GM10847 (cell line): ENCODE data around the gene WWTR1.

Source experiments
- POLR2A ChIP-seq: IDR thresholded peaks from 2 replicates; pipeline ENCODE4 v1.6.1; 2011; ENCODE audit not compliant: insufficient read length; ENCODE audit errors: extremely low read depth

The WWTR1 gene

GRCh38 chr3:149528340-149528650, 129.5 kb downstream of the WWTR1 start:
- no peak for TF ChIP-seq POLR2A

DNA sequence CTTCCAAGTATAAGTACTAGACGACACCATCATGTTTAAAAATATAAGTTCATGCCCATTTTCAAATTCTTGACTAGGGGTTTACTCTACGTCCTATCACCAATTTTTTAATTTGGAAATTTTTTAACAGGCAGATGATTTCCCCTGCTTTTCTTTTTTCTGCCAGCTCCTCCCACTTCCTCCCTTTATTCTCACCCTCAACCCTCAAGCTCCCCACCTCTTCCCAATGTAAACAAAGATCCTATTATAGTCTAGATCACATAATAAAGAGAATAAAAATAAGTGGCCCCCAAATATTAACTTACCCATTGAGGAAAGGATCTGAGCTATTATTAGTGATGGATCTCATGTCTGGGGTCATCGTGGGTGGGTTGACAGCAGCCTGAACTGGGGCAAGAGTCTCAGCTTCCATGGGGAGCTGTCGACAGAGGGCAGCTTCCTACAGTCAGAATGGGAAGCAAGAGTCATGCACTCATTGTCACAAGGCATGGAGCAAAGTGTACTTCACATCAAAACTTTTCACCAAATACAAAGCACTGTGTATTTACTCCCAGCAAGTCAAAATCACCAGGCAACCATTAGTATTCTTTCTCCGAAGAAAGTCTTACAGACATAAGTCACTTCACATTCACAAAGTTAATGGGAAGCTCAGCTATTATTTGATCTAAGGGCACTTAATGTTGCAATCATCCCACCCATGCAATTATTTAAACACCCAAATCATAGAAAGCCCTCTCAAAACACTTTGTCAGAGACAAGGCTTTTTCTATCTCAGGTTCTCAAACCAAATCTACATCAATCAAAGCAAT, 130.1 kb downstream of the WWTR1 start:
- no peak for TF ChIP-seq POLR2A

DNA sequence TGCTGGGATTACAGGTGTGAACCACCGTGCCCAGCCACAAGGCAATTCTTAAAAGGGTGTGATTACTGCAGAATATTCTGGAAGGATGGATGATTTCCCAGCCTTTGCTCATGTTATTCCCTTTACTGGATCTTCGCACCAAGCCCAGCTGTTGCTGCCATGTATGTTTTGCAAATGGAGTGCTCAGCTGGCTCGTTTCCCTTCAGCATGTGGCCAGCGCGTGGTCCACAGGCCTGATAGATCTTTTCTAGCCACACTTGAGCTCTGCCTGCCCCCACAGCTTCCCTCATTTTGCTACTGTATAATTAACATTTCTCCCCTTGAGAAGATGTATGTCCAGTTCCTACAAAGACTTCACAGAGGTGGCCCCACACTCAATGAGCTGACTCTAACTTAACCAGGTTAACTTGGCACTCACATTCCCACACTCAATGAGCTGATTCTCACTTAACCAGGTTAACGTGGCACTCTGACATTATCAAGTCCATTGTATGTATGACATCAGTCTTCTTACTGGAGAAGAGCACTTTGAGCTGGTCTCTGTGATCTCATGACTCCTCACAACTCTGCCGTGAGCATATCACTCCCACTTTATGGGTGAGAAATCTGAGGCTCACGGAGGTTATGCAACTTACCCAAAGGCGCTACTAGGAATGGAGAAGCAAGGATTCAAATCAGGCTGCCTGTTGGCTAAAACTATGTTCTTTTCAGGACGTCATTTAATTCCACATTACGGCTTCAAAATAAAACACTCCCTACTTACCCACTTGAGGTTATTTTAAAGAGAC, 134.1 kb downstream of the WWTR1 start:
- no peak for TF ChIP-seq POLR2A

GRCh38 chr3:149519912-149520311, 137.9 kb downstream of the WWTR1 start:
- no peak for TF ChIP-seq POLR2A

DNA sequence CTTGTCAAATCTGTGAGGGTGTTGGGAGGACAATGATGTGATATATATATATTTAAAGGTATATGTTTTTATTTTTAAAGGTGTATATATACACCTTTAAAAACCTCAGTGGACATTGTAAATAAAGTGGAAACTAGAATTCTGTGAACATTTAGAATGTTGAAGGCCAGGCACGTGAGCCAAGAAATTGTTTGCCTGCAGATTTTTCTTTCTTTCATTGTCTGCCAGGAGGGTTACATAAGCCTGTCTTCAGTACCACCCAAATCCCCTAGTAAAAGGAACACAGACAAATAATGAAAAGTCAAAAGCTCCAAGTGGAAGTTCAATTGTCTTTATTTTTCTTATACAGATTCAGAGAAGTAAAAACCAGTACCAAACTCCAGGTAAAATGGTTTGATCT, 140.9 kb downstream of the WWTR1 start:
- no peak for TF ChIP-seq POLR2A

- TF ChIP-seq POLR2A = no peak
Observed at GRCh38 chr3:149515249-149515648, 142.6 kb downstream of the WWTR1 start.

- no peak for TF ChIP-seq POLR2A
Observed at GRCh38 chr3:149514471-149514870, 143.4 kb downstream of the WWTR1 start.

- no peak for TF ChIP-seq POLR2A
Observed at GRCh38 chr3:149512073-149512782, 145.6 kb downstream of the WWTR1 start.

GRCh38 chr3:149511040-149511626, 146.7 kb downstream of the WWTR1 start:
- TF ChIP-seq POLR2A = no peak

DNA sequence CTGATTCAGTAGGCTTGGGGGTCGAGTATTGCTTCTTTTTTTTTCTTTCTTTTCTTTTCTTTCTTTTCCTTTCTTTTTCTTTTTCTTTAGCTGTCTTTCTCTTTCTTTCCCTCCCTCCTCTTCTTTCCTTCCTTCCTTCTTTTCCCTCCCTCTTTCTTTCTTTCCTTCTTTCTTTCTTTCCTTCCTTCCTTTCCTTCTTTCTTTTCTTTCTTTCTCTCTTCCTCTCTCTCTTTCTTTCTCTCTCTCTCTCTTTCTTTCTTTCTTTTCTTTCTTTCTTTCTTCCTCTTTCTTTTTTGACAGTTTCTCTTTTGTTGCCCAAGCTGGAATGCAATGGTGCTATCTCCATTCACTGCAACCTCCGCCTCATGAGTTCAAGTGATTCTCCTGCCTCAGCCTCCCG, 147.3 kb downstream of the WWTR1 start:
- no peak for TF ChIP-seq POLR2A

DNA sequence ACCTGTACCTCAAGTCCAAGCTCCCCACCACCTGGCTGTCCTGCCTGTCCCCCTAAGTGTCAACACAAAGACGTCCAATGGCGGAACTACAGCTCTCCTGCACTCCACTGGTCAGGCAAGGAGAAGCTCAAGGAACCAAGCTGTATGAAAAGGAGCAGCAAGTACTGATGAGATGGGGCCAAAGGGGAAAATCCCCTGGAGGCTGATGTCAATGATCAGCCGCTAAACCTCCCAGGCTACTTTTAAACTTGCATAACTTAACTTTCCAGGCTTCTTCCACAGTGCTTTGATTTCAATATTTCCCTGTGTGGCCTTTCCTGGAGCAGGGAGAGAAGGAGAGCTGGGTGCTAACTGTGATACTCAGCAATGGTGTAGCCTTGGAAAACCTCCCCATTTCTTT, 148.3 kb downstream of the WWTR1 start:
- no peak for TF ChIP-seq POLR2A

- no peak for TF ChIP-seq POLR2A
Observed at GRCh38 chr3:149507491-149508324, 150.1 kb downstream of the WWTR1 start.

GRCh38 chr3:149506965-149507364, 150.9 kb downstream of the WWTR1 start:
- TF ChIP-seq POLR2A = no peak

- no peak for TF ChIP-seq POLR2A
Observed at GRCh38 chr3:149506540-149506939, 151.3 kb downstream of the WWTR1 start.

GRCh38 chr3:149502438-149502837, 155.4 kb downstream of the WWTR1 start:
- TF ChIP-seq POLR2A = no peak
